K562 (cell line): Measurements from ENCODE around the gene TRMT10B. TPM values are rescaled to one million over a fixed set of nuclear protein-coding genes. Genes with fewer than 3 reads are reported as not detected.

Source experiments
- ATAC-seq: fragments of 200-7000 bp; cut with Tn5 transposase; 3 replicates; pipeline ENCODE4 v1.9.1; 2020; ENCODE audit warnings: moderate library complexity
- BruUV-seq: library from RNA; stranded (reverse); fragments of 400-500 nt; replicated peaks from 2 replicates; lab custom pipeline; 2021; lab: Mats Ljungman, UMichigan
- CTCF ChIA-PET: fragments of 300-600 bp; formaldehyde crosslinking; extraction: SDS; loops from one replicate; lab custom pipeline; 2021; ENCODE audit warnings: low intra/inter-chr PET ratio; lab: Yijun Ruan, JAX
- POLR2A ChIA-PET: fragments of 300-600, 350-650 bp; sonication (Branson Sonifier 250); formaldehyde crosslinking; extraction: SDS; loops from one replicate; lab custom pipeline; 2021; ENCODE audit warnings: antibody characterized with exemption, inconsistent platforms; lab: Yijun Ruan, JAX
- DNase-seq, 4 experiments: peaks; one replicate each; pipeline versions ENCODE4 v3.0.0 to v3.0.0-alpha.2; 2011 to 2018; ENCODE audit warnings: low spot score in 3 of 4, mixed read lengths in 3 of 4; ENCODE audit errors: extremely low read depth in 1 of 4
- FAIRE-seq: peaks from 2 replicates; lab custom pipeline; 2011; peaks lifted over from hg19 to GRCh38; lab: Jason Lieb, UNC
- H2AFZ ChIP-seq: 2 replicates; pipeline ENCODE4 v1.6.0; 2011; ENCODE audit warnings: low read depth, low read length, control low read depth, inconsistent platforms
- H3K27ac ChIP-seq: fragments of 200-600 bp; 3 replicates; pipeline ENCODE4 v1.8.0; 2011; ENCODE audit warnings: low read depth, mild to moderate bottlenecking, control low read depth, inconsistent platforms, low read length, moderate library complexity, mixed read lengths; ENCODE audit errors: extremely low read depth
- H3K27me3 ChIP-seq, 2 experiments: fragments of 300-600 bp in 1 of 2; 2 replicates in 1 of 2; 3 replicates in 1 of 2; pipeline versions ENCODE4 v1.6.0 to v1.8.0; 2011; ENCODE audit warnings: inconsistent platforms in 2 of 2, low read length in 2 of 2, mild to moderate bottlenecking in 1 of 2, mixed read lengths in 1 of 2, moderate library complexity in 1 of 2; ENCODE audit not compliant: control insufficient read depth in 2 of 2, insufficient read depth in 2 of 2
- H3K36me3 ChIP-seq: fragments of 300-600 bp; 3 replicates; pipeline ENCODE4 v1.8.0; 2011; ENCODE audit warnings: mild to moderate bottlenecking, low read length, inconsistent platforms; ENCODE audit not compliant: control insufficient read depth, insufficient read depth
- H3K4me1 ChIP-seq, 2 experiments: fragments of 200-600 bp in 1 of 2; replicated peaks in 1 of 2; 2 replicates in 1 of 2; 3 replicates in 1 of 2; pipeline versions ENCODE4 v1.5.1 to v1.8.0; 2011; ENCODE audit warnings: inconsistent platforms in 2 of 2, low read length in 2 of 2, mild to moderate bottlenecking in 1 of 2, mixed read lengths in 1 of 2, moderate library complexity in 1 of 2; ENCODE audit not compliant: control insufficient read depth in 2 of 2, insufficient read depth in 2 of 2
- H3K4me2 ChIP-seq: 2 replicates; pipeline ENCODE4 v1.6.1; 2011; ENCODE audit warnings: low read length, control low read depth, inconsistent platforms, mixed read lengths; ENCODE audit not compliant: insufficient read depth
- H3K4me3 ChIP-seq: fragments of 200-600 bp; sonication (generic), shearing (Covaris generic); 2 replicates; pipeline ENCODE4 v1.5.1; 2016; ENCODE audit warnings: control low read depth, inconsistent platforms
- H3K79me2 ChIP-seq: fragments of 200-600 bp; 3 replicates; pipeline ENCODE4 v1.8.0; 2011; ENCODE audit warnings: low read length, inconsistent platforms; ENCODE audit not compliant: control insufficient read depth, insufficient read depth
- H3K9ac ChIP-seq, 2 experiments: 2 replicates each; pipeline versions ENCODE4 v1.6.0 to v1.6.1; 2011; ENCODE audit warnings: low read depth in 2 of 2, low read length in 2 of 2, control low read depth in 1 of 2, inconsistent platforms in 1 of 2, mild to moderate bottlenecking in 1 of 2, mixed read lengths in 1 of 2; ENCODE audit not compliant: insufficient read depth in 1 of 2
- H3K9me1 ChIP-seq: one replicate; pipeline ENCODE4 v1.6.0; 2011; ENCODE audit warnings: inconsistent platforms, mild to moderate bottlenecking, low read length, moderate library complexity; ENCODE audit not compliant: control insufficient read depth, insufficient read depth
- H3K9me3 ChIP-seq: replicated peaks from 2 replicates; pipeline ENCODE4 v1.5.1; 2011; ENCODE audit warnings: low read depth, low read length, inconsistent platforms; ENCODE audit not compliant: control insufficient read depth, insufficient read depth
- H4K20me1 ChIP-seq: replicated peaks from 2 replicates; pipeline ENCODE4 v1.6.1; 2011; ENCODE audit warnings: low read length, inconsistent platforms, mixed read lengths; ENCODE audit not compliant: control insufficient read depth, insufficient read depth
- CEBPG ChIP-seq, 3 experiments: fragments of 200-800 bp in 1 of 3; sonication (Bioruptor generic) in 1 of 3; sonication (generic) in 1 of 3; formaldehyde crosslinking in 1 of 3; IDR thresholded peaks in 2 of 3; conservative IDR thresholded peaks in 1 of 3; 2 replicates each; pipeline versions ENCODE4 v1.6.1 to v1.8.0; 2016 to 2022; ENCODE audit warnings: missing compliant biosample characterization in 2 of 3, missing genetic modification characterization in 2 of 3, mild to moderate bottlenecking in 1 of 3, missing genetic modification reagents in 1 of 3
- FOSL1 ChIP-seq: fragments of 200-800 bp; sonication (Bioruptor generic); conservative IDR thresholded peaks from 2 replicates; pipeline ENCODE4 v1.6.1; 2016; ENCODE audit warnings: missing genetic modification characterization, missing compliant biosample characterization
- JUND ChIP-seq, 2 experiments: IDR thresholded peaks; 2 replicates in 1 of 2; 3 replicates in 1 of 2; pipeline ENCODE4 v1.6.1; 2011; ENCODE audit warnings: borderline replicate concordance in 2 of 2, low read depth in 2 of 2, low read length in 2 of 2, improper control_type of control experiment in 1 of 2, missing biosample characterization in 1 of 2, missing genetic modification characterization in 1 of 2, missing genetic modification reagents in 1 of 2
- L3MBTL2 ChIP-seq: fragments of 450-650 bp; IDR thresholded peaks from 2 replicates; pipeline ENCODE4 v1.6.1; 2016; ENCODE audit warnings: mild to moderate bottlenecking, moderate library complexity
- MAX ChIP-seq: sonication (generic); formaldehyde crosslinking; IDR thresholded peaks from 2 replicates; pipeline ENCODE4 v1.9.0; 2022; ENCODE audit warnings: mild to moderate bottlenecking, missing genetic modification reagents
- MGA ChIP-seq: fragments of 450-650 bp; IDR thresholded peaks from 2 replicates; pipeline ENCODE4 v1.6.1; 2016; ENCODE audit warnings: mild to moderate bottlenecking, moderate library complexity
- SMC3 ChIP-seq: conservative IDR thresholded peaks from 2 replicates; pipeline ENCODE4 v1.6.1; 2011; ENCODE audit warnings: low read depth, low read length, improper control_type of control experiment; ENCODE audit not compliant: insufficient read depth
- SOX6 ChIP-seq: fragments of 450-650 bp; IDR thresholded peaks from 2 replicates; pipeline ENCODE4 v1.6.1; 2014; ENCODE audit warnings: mild to moderate bottlenecking
- WGBS: fragments of 100-300 bp; shearing (Covaris generic); methylation state at CpG from one replicate; pipeline ENCODE4 v1.1.6; 2016; ENCODE audit warnings: low coverage, mixed read lengths; ENCODE audit not compliant: insufficient coverage; ENCODE audit errors: missing lambda C conversion rate; 5-methylcytosine and 5-hydroxymethylcytosine counted together
- in situ Hi-C: fragments of 300-500 bp; cut with MboI; formaldehyde crosslinking; loops from 4 replicates; pipeline ENCODE4 v1.15.0; 2018; ENCODE audit warnings: inconsistent platforms, mixed read lengths
- intact Hi-C: fragments of 100-400 bp; cut with micrococcal nuclease; formaldehyde crosslinking; loops from 2 replicates; pipeline ENCODE4 v1.14.2; 2022
- polyA plus RNA-seq, 8 experiments: library from polyadenylated mRNA; depleted of rRNA in 4 of 8; stranded (reverse) in 5 of 8; unstranded in 3 of 8; fragments of >200 nt; fragmentation: Nextera tagmentation in 2 of 8; fragmentation: Illumina TruSeq in 1 of 8; extraction: Ambion mirVana in 2 of 8; extraction: Trizol in 1 of 8; gene quantifications; 2 replicates each; pipeline versions ENCODE4 v1.2.1 to v1.2.3, GENCODE V29; 2011 to 2014; ENCODE audit warnings: inconsistent platforms in 1 of 8, missing spikeins in 1 of 8
- total RNA-seq, 7 experiments: library from RNA; depleted of rRNA in 6 of 7; stranded (reverse); fragments of >200 nt in 6 of 7; fragmentation: Illumina TruSeq in 2 of 7; extraction: Trizol in 2 of 7; gene quantifications; 2 replicates each; pipeline versions ENCODE4 v1.2.1 to v1.2.3, GENCODE V29; 2011 to 2021; ENCODE audit warnings: low replicate concordance in 1 of 7

The TRMT10B gene
- total and polyA plus RNA-seq, 9 of the 15 experiments (the other 6 are each of a cell fraction or from before 2014, with no cell fraction given): 2.9 to 13.4 (median 7.0) TPM

GRCh38 chr9:37747271-37747753 is 6.3 kb upstream of the TRMT10B start:
- BruUV-seq: no TSS peak
- CTCF ChIA-PET: interaction anchor here (1.0 to 1.4 kb wide), 4 partner anchors 157 to 516 kb away, joined by 3 to 4 read pairs (median 4); partner anchors contain the start of gene SLC25A51
- no peaks in the 10 kb centered on the region for H3K9me3 ChIP-seq
- no peaks in the 10 kb centered on the region for H3K9me1 ChIP-seq
- FAIRE-seq (peak; percentile 91), DNase-seq (peak; percentile 87 to 89 (median 87)), ATAC-seq (peak; percentile 91)
- no peaks in the 10 kb centered on the region for H3K79me2 ChIP-seq
- H3K4me3 ChIP-seq: no peak overlapping the region
- H4K20me1 ChIP-seq: no peaks in the 10 kb centered on the region
- no peak overlapping the region for H3K27ac ChIP-seq
- in situ Hi-C loops (loop anchor here (25.0 kb wide), 1 partner anchor 615 kb away; no protein-coding TSS in a partner anchor), intact Hi-C loops (loop anchor here (1.0 to 10.0 kb wide), 7 partner anchors 37 to 616 kb away; partner anchors contain the start of genes SHB, SLC25A51 and TOMM5)
- no peak overlapping the region for H3K4me2 ChIP-seq
- 18% methylated on average over 3 of the region's 3 CpGs for WGBS
- H3K36me3 ChIP-seq: no peaks in the 10 kb centered on the region
- no peak overlapping the region for H3K9ac ChIP-seq
- POLR2A ChIA-PET: interaction anchor here (0.8 kb wide), 1 partner anchor 16 kb away, joined by 3 read pairs; no protein-coding TSS in a partner anchor
- peaks cover 0 to 16% of the 10 kb centered on the region in 2 experiments; a peak in 3 of 5 replicates for H3K27me3 ChIP-seq
- peak overlapping the region; percentile 61 for H2AFZ ChIP-seq
- peaks cover 11 to 17% of the 10 kb centered on the region in 2 experiments; a peak in 4 of 5 replicates for H3K4me1 ChIP-seq
- TF ChIP-seq L3MBTL2 (peak; percentile 78), SOX6 (0 out of 2 replicates have a peak, but pooled peaks have one; percentile 31), FOSL1 (tag) (0 out of 2 replicates have a peak, but pooled peaks have one; percentile 20), MAX (CRISPR knock-in tag) (peak; percentile 50; the same call in 1 of the 2 replicates), JUND (IDR thresholded peaks at IDR 0.05; ENCODE audit: borderline replicate concordance, low read depth, low read length) (peak; percentile 50; the same call in 1 of the 2 replicates), JUND (tag; IDR thresholded peaks at IDR 0.05; ENCODE audit: borderline replicate concordance, low read depth, low read length) (no peak; the same call in 2 of the 3 replicates), MGA (0 out of 2 replicates have a peak, but pooled peaks have one; percentile 33), SMC3 (peak; percentile 88), CEBPG (CRISPR knock-in tag; IDR thresholded peaks at IDR 0.05) (no peak), CEBPG (tag; conservative IDR thresholded peaks at IDR 0.05 in 1 of 2, IDR thresholded peaks at IDR 0.05 in 1 of 2) (no peak)
